GM23338 (cell line): ENCODE measurements around the gene CROCC2. TPM values are rescaled to one million over a fixed set of nuclear protein-coding genes. Genes with fewer than 3 reads are reported as not detected.

Experiments
- CTCF ChIP-seq, 2 experiments: fragments of 200-600 bp in 1 of 2; sonication (generic) in 1 of 2; conservative IDR thresholded peaks; 2 replicates each; pipeline versions ENCODE4 v1.5.1 to v1.6.1; 2016 to 2017; ENCODE audit warnings: antibody characterized with exemption in 2 of 2, low read depth in 2 of 2, mild to moderate bottlenecking in 2 of 2, moderate library complexity in 1 of 2
- ETS1 ChIP-seq: IDR thresholded peaks from 2 replicates; pipeline ENCODE4 v1.6.1; 2016; ENCODE audit warnings: antibody characterized with exemption
- EZH2 ChIP-seq: fragments of 200-600 bp; sonication (generic); IDR thresholded peaks from one replicate; pipeline ENCODE4 v1.8.0; 2017; ENCODE audit warnings: antibody characterized with exemption, mild to moderate bottlenecking, low read depth; ENCODE audit not compliant: unreplicated experiment
- EZH2phosphoT487 ChIP-seq: fragments of 200-600 bp; sonication (generic); IDR thresholded peaks from one replicate; pipeline ENCODE4 v1.8.1; 2018; ENCODE audit warnings: antibody characterized with exemption; ENCODE audit not compliant: unreplicated experiment
- NANOG ChIP-seq: IDR thresholded peaks from 2 replicates; pipeline ENCODE4 v1.6.1; 2016; ENCODE audit warnings: antibody characterized with exemption, borderline replicate concordance
- POLR2AphosphoS5 ChIP-seq: IDR thresholded peaks from 2 replicates; pipeline ENCODE4 v1.6.1; 2016; ENCODE audit warnings: antibody characterized with exemption, low read depth
- ZNF462 ChIP-seq: fragments of 250-450 bp; sonication (Bioruptor Pico); IDR thresholded peaks from 2 replicates; pipeline ENCODE4 v1.5.0; 2020; ENCODE audit warnings: mild to moderate bottlenecking, moderate library complexity
- polyA plus RNA-seq: library from polyadenylated mRNA; unstranded; fragments of >200 nt; fragmentation: Nextera tagmentation; extraction: Ambion mirVana; gene quantifications from 2 replicates; pipeline ENCODE4 v1.2.1, GENCODE V29; 2016
- total RNA-seq: library from RNA; depleted of rRNA; stranded (reverse); fragments of >200 nt; shearing (Covaris generic); gene quantifications from 2 replicates; pipeline ENCODE4 v1.2.3, GENCODE V29; 2014

Gene CROCC2
- total and polyA plus RNA-seq, 2 experiments from 2014 or later: not detected

GRCh38 chr2:240928476-240929363, 22.6 kb downstream of the CROCC2 start (continued):
- TF ChIP-seq ZNF462 (CRISPR knock-in tag) (no peak), NANOG (no peak), EZH2 (no peak), CTCF (conservative IDR thresholded peaks at IDR 0.05; ENCODE audit: low read depth in 2 of 2) (no peak), ETS1 (no peak), POLR2AphosphoS5 (no peak), EZH2phosphoT487 (no peak)
